GM12878 (cell line): Measurements from ENCODE around the gene PRPSAP2. TPM values are rescaled to one million over a fixed set of nuclear protein-coding genes. Genes with fewer than 3 reads are reported as not detected.

ENCODE experiments used
- ATF2 ChIP-seq: IDR thresholded peaks from 2 replicates; pipeline ENCODE4 v1.6.1; 2012; ENCODE audit warnings: low read length, inconsistent platforms
- BHLHE40 ChIP-seq, 2 experiments: fragments of 450-650 bp in 1 of 2; IDR thresholded peaks; 2 replicates each; pipeline ENCODE4 v1.6.1; 2011 to 2017; ENCODE audit warnings: low read depth in 2 of 2, borderline replicate concordance in 1 of 2, improper control_type of control experiment in 1 of 2, low read length in 1 of 2, mild to moderate bottlenecking in 1 of 2
- BMI1 ChIP-seq: fragments of 450-650 bp; IDR thresholded peaks from 2 replicates; pipeline ENCODE4 v1.6.1; 2016; ENCODE audit warnings: mild to moderate bottlenecking, moderate library complexity, borderline replicate concordance
- CHD2 ChIP-seq: IDR thresholded peaks from 2 replicates; pipeline ENCODE4 v1.6.1; 2011; ENCODE audit warnings: low read depth, low read length, improper control_type of control experiment, borderline replicate concordance
- CREB1 ChIP-seq: IDR thresholded peaks from 2 replicates; pipeline ENCODE4 v1.6.1; 2012; ENCODE audit warnings: low read depth, mild to moderate bottlenecking, inconsistent platforms
- CREM ChIP-seq: IDR thresholded peaks from 2 replicates; pipeline ENCODE4 v1.6.1; 2014; ENCODE audit warnings: antibody characterized with exemption, low read depth
- FOS ChIP-seq: IDR thresholded peaks from 3 replicates; pipeline ENCODE4 v1.6.1; 2011; ENCODE audit warnings: borderline replicate concordance; ENCODE audit not compliant: insufficient read length; ENCODE audit errors: extremely low read depth
- FOXM1 ChIP-seq: IDR thresholded peaks from 2 replicates; pipeline ENCODE4 v1.6.1; 2012; ENCODE audit warnings: low read depth, mild to moderate bottlenecking, inconsistent platforms, low read length, moderate library complexity
- GABPA ChIP-seq: IDR thresholded peaks from 2 replicates; pipeline ENCODE4 v1.6.1; 2014; ENCODE audit warnings: antibody characterized with exemption, low read depth, mild to moderate bottlenecking, inconsistent platforms
- GATAD2B ChIP-seq: fragments of 450-650 bp; conservative IDR thresholded peaks from 2 replicates; pipeline ENCODE4 v1.6.1; 2017; ENCODE audit warnings: low read depth, mild to moderate bottlenecking, moderate library complexity
- HDAC2 ChIP-seq: fragments of 200-600 bp; sonication (generic); IDR thresholded peaks from 2 replicates; pipeline ENCODE4 v1.6.1; 2017
- IRF4 ChIP-seq: IDR thresholded peaks from 2 replicates; pipeline ENCODE4 v1.6.1; 2011; ENCODE audit warnings: low read depth, low read length
- JUND ChIP-seq: IDR thresholded peaks from 2 replicates; pipeline ENCODE4 v1.6.1; 2012; ENCODE audit warnings: low read depth, mild to moderate bottlenecking, low read length, improper control_type of control experiment, moderate library complexity
- KLF5 ChIP-seq: fragments of 450-650 bp; IDR thresholded peaks from 2 replicates; pipeline ENCODE4 v1.6.1; 2014; ENCODE audit warnings: mild to moderate bottlenecking; ENCODE audit not compliant: partially characterized antibody
- MTA3 ChIP-seq: IDR thresholded peaks from 2 replicates; pipeline ENCODE4 v1.6.1; 2012; ENCODE audit warnings: low read length, inconsistent platforms, borderline replicate concordance
- NBN ChIP-seq: fragments of 450-650 bp; IDR thresholded peaks from 2 replicates; pipeline ENCODE4 v1.6.1; 2016
- NFXL1 ChIP-seq: fragments of 450-650 bp; IDR thresholded peaks from 2 replicates; pipeline ENCODE4 v1.6.1; 2017; ENCODE audit warnings: antibody characterized with exemption, mild to moderate bottlenecking, borderline replicate concordance
- NFYB ChIP-seq: IDR thresholded peaks from 2 replicates; pipeline ENCODE4 v1.6.1; 2011; ENCODE audit warnings: low read depth, mild to moderate bottlenecking, low read length, improper control_type of control experiment, moderate library complexity; ENCODE audit not compliant: insufficient read depth
- NR2C2 ChIP-seq: IDR thresholded peaks from 2 replicates; pipeline ENCODE4 v1.6.1; 2011; ENCODE audit warnings: borderline replicate concordance, low read depth; ENCODE audit not compliant: control insufficient read depth, insufficient read length
- PAX8 ChIP-seq: fragments of 450-650 bp; IDR thresholded peaks from 2 replicates; pipeline ENCODE4 v1.6.1; 2017; ENCODE audit warnings: mild to moderate bottlenecking, moderate library complexity
- RBBP5 ChIP-seq: fragments of 200-600 bp; sonication (generic); conservative IDR thresholded peaks from 2 replicates; pipeline ENCODE4 v1.6.1; 2016
- SIX5 ChIP-seq: IDR thresholded peaks from 2 replicates; pipeline ENCODE4 v1.6.1; 2011; ENCODE audit warnings: mild to moderate bottlenecking, low read depth, low read length, moderate library complexity; ENCODE audit not compliant: severe bottlenecking
- SKIL ChIP-seq: fragments of 450-650 bp; IDR thresholded peaks from 2 replicates; pipeline ENCODE4 v1.6.1; 2017; ENCODE audit warnings: mild to moderate bottlenecking, low read depth, inconsistent platforms; ENCODE audit not compliant: poor library complexity, severe bottlenecking
- SMC3 ChIP-seq: IDR thresholded peaks from 2 replicates; pipeline ENCODE4 v1.6.1; 2011; ENCODE audit warnings: low read length, improper control_type of control experiment, borderline replicate concordance
- SPI1 ChIP-seq: IDR thresholded peaks from 2 replicates; pipeline ENCODE4 v1.6.1; 2011; ENCODE audit warnings: low read depth, mild to moderate bottlenecking, low read length, moderate library complexity, borderline replicate concordance; ENCODE audit not compliant: insufficient read depth
- YBX1 ChIP-seq: fragments of 450-650 bp; IDR thresholded peaks from 2 replicates; pipeline ENCODE4 v1.6.1; 2016; ENCODE audit warnings: antibody characterized with exemption
- ZBED1 ChIP-seq: IDR thresholded peaks from 2 replicates; pipeline ENCODE4 v1.6.1; 2016; ENCODE audit warnings: borderline replicate concordance
- ZSCAN29 ChIP-seq: fragments of 450-650 bp; IDR thresholded peaks from 2 replicates; pipeline ENCODE4 v1.6.1; 2017; ENCODE audit warnings: mild to moderate bottlenecking, moderate library complexity
- ZZZ3 ChIP-seq: IDR thresholded peaks from 2 replicates; pipeline ENCODE4 v1.6.1; 2011; ENCODE audit warnings: low read depth; ENCODE audit not compliant: control insufficient read depth, insufficient read length
- polyA plus RNA-seq, 11 experiments: library from polyadenylated mRNA; depleted of rRNA in 4 of 11; unstranded in 6 of 11; stranded (reverse) in 5 of 11; fragments of >200 nt; fragmentation: Nextera tagmentation in 4 of 11; fragmentation: Illumina TruSeq in 1 of 11; extraction: Ambion mirVana in 4 of 11; extraction: Trizol in 1 of 11; gene quantifications; 1 replicate in 1 of 11; 2 replicates in 10 of 11; pipeline versions ENCODE4 v1.2.1 to v1.2.3, GENCODE V29; 2011 to 2016; ENCODE audit warnings: inconsistent platforms in 2 of 11, missing spikeins in 2 of 11, low read depth in 1 of 11
- total RNA-seq, 4 experiments: library from RNA; depleted of rRNA in 3 of 4; stranded (reverse); fragments of >200 nt in 3 of 4; fragmentation: Illumina TruSeq in 1 of 4; extraction: Trizol in 1 of 4; gene quantifications; 2 replicates each; pipeline versions ENCODE4 v1.2.1 to v1.2.3, GENCODE V29; 2013 to 2021
- TF ChIP-seq, protein P1 (sequence below): IDR thresholded peaks from 2 replicates; pipeline ENCODE4 v1.6.1; 2011; ENCODE audit warnings: low read depth, low read length, improper control_type of control experiment, borderline replicate concordance

The PRPSAP2 gene
- total and polyA plus RNA-seq, 10 of the 15 experiments (the other 5 are each of a cell fraction or from before 2014, with no cell fraction given), result 33.2 to 102 (median 83.8) TPM

- peak; percentile 90 for TF ChIP-seq ATF2
- peak; percentile 71; the same call in 1 of the 2 replicates for TF ChIP-seq IRF4
- TF ChIP-seq SKIL, result peak; percentile 85
- no peak for TF ChIP-seq FOS
- TF ChIP-seq JUND, result peak; percentile 36; the same call in 1 of the 2 replicates
- peak; percentile 48; the same call in 1 of the 2 replicates for TF ChIP-seq CHD2
- no peak for TF ChIP-seq ZZZ3
- TF ChIP-seq NBN, result peak; percentile 86
- TF ChIP-seq MTA3, result peak; percentile 80; the same call in 1 of the 2 replicates
- TF ChIP-seq BMI1, result peak; percentile 77; the same call in 1 of the 2 replicates
- no peak for TF ChIP-seq HDAC2
- TF ChIP-seq NR2C2, result no peak
- TF ChIP-seq PAX8, result no peak
- peak; percentile 96 for TF ChIP-seq SPI1
- TF ChIP-seq SMC3, result no peak
- no peak for TF ChIP-seq YBX1
- TF ChIP-seq BHLHE40 (IDR thresholded peaks at IDR 0.05; ENCODE audit: borderline replicate concordance in 1 of 2, low read depth in 2 of 2, low read length in 1 of 2), result peak in 1 of 2 experiments; percentile 29; a peak in 1 of 4 replicates
- TF ChIP-seq ZBED1, result 0 out of 2 replicates have a peak, but pooled peaks have one; percentile 21
- TF ChIP-seq KLF5, result peak; percentile 85
- TF ChIP-seq, protein P1, sequence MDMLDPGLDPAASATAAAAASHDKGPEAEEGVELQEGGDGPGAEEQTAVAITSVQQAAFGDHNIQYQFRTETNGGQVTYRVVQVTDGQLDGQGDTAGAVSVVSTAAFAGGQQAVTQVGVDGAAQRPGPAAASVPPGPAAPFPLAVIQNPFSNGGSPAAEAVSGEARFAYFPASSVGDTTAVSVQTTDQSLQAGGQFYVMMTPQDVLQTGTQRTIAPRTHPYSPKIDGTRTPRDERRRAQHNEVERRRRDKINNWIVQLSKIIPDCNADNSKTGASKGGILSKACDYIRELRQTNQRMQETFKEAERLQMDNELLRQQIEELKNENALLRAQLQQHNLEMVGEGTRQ, result no peak
- peak; percentile 71; the same call in 1 of the 2 replicates for TF ChIP-seq GATAD2B
- peak; percentile 2 for TF ChIP-seq SIX5
- TF ChIP-seq RBBP5, result 0 out of 2 replicates have a peak, but pooled peaks have one; percentile 20
- peak; percentile 65 for TF ChIP-seq GABPA
- peak; percentile 82 for TF ChIP-seq CREB1
- no peak for TF ChIP-seq ZSCAN29
- TF ChIP-seq FOXM1, result peak; percentile 85
- TF ChIP-seq NFXL1, result no peak
- TF ChIP-seq NFYB, result no peak
- peak; percentile 81 for TF ChIP-seq CREM
Measured at GRCh38 chr17:18921912-18922451, 64.1 kb downstream of the PRPSAP2 start (continued).
